ENCODE measurements around the gene AADACL4.

GRCh38 chr1:12648741-12649140, 4.9 kb downstream of the AADACL4 start:
- TF ChIP-seq, protein P1, sequence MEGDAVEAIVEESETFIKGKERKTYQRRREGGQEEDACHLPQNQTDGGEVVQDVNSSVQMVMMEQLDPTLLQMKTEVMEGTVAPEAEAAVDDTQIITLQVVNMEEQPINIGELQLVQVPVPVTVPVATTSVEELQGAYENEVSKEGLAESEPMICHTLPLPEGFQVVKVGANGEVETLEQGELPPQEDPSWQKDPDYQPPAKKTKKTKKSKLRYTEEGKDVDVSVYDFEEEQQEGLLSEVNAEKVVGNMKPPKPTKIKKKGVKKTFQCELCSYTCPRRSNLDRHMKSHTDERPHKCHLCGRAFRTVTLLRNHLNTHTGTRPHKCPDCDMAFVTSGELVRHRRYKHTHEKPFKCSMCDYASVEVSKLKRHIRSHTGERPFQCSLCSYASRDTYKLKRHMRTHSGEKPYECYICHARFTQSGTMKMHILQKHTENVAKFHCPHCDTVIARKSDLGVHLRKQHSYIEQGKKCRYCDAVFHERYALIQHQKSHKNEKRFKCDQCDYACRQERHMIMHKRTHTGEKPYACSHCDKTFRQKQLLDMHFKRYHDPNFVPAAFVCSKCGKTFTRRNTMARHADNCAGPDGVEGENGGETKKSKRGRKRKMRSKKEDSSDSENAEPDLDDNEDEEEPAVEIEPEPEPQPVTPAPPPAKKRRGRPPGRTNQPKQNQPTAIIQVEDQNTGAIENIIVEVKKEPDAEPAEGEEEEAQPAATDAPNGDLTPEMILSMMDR (IDR thresholded peaks at IDR 0.05; ENCODE audit: insufficient read depth, low read depth, low read length): no peak
- TF ChIP-seq EZH2 (IDR thresholded peaks at IDR 0.05; ENCODE audit: insufficient read depth, low read length): no peak
